Stimulated activated CD8-positive, alpha-beta memory T cell treated with anti-CD3 and anti-CD28 coated beads, Interleukin-15, amount 100 ng/mL, for 48 hours (primary cell): ENCODE measurements around the gene EVI5L.
"Not testable (repeated sequence)": the region's sequence is repeated elsewhere in the genome, so short reads cannot be mapped to it uniquely, and the experiment has no call there.

Experiments
- DNase-seq, 2 donors: peaks; one replicate each; pipeline ENCODE4 v3.0.0-alpha.2; 2020; ENCODE audit warnings: low read depth in 2 of 2

EVI5L gene

GRCh38 chr19:7871437-7872305 lies 41.7 kb downstream of the EVI5L start:
- DNase-seq: peak; percentile 65 to 81

GRCh38 chr19:7872306-7873204 lies 42.5 kb downstream of the EVI5L start:
- DNase-seq: no peak

DNA sequence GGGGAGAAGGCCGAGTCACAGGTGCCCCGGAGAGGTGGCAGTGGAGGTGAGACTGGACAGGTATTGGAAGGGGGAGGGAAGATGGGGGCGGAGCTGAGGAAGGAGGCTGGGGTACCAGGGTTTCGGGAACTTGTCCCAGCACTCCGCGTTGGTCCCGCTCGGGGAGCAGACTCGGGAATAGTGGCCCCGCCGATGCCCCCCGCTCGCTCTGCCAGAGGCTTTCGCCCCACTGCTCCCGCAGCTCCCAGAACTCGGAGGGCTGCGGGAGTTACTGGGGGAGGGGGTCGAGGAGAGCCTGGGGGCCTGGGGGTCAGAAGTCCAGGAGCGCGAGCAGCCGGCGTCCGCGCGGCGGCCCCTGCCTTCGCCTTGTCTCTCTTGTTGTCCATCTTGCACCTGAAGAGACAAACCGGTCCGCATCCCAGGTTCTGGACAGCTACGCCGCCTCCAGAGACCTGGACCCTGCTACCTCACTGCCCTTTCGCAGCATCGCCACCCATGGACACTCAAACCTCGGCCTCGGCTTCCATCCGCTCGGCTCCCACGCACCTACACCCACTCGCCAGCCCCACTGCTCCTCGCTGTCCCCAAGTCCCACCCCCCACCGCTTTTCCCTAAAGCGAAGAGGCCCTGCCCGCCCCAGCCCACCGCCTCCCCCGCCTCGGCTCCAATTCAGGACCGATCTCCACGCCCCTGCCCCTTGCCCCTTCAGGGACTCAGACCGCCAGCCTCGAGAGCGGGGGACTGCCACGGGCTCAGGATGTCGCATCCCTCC lies 43.5 kb downstream of the EVI5L start:
- DNase-seq: no peak

GRCh38 chr19:7874076-7874896 lies 44.3 kb downstream of the EVI5L start, which contains the start of gene PRR36:
TSS of gene PRR36 (minus strand) at chr19:7874390. CDS start at chr19:7873689, 701 bp downstream.
- no peak for DNase-seq

- no peak for DNase-seq
These were observed 44.9 kb downstream of the EVI5L start for GRCh38 chr19:7874897-7875273.

DNA sequence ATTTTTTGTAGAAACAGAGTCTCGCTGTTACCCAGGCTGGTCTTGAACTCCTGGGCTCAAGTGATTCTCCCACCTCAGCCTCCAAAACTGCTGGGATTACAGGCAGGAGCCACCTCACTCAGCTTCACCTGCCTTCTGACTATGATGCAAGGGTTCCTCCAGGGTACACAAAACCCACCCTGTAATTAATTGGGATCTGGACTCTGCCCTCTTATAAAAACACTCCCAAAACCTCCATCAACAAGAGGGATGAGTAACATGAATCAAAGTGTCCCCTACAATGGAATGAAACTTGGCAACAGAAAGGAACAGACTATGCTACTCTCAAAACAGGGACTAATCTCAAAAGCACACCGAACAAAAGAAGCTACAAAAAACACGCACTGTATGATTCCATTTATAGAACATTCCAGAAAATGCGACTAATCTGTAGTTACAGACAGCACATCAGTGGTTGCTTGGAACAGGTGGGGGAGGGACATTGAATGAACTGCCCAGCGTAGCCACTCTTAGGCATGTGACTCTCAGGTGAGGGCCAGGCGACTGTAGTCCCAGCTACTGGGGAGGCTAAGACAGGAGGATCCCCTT lies 47.3 kb downstream of the EVI5L start:
- DNase-seq: no peak

DNA sequence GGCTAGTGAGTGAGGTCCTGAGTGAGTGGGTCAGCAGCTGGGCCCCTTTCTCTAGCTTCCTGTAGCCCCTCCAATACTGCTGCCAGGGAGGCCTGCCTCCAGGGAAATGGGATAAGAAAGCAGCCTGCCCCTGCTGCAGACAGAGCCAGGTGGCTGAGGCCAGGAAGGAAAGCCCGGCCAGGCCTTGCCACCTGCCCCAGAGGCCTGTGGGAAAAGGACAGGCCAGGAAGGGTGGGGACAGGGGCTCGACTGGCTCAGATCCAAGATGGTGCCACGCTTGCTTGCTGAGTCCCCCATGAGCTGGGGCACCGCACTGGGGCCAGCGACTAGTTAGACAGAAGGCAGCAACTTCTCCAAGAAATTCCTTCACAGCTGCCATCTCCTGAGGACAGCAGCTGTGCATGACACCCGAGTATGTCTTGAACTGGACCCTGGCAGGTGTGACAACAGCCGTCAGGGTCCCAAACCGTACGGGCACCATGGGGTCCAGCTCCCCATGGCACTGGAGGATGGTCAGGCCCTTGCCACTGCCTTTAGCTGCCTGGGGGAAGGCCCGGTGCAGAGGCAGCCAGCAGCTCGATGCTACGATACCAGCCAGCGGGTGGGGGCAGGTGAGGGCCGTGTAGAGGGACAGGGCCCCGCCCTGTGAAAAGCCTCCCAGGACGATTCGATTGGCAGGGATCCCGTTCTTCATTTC lies 49.2 kb downstream of the EVI5L start:
- no peak for DNase-seq

- DNase-seq: no peak
These were observed 49.8 kb downstream of the EVI5L start for GRCh38 chr19:7879836-7880235.

DNA sequence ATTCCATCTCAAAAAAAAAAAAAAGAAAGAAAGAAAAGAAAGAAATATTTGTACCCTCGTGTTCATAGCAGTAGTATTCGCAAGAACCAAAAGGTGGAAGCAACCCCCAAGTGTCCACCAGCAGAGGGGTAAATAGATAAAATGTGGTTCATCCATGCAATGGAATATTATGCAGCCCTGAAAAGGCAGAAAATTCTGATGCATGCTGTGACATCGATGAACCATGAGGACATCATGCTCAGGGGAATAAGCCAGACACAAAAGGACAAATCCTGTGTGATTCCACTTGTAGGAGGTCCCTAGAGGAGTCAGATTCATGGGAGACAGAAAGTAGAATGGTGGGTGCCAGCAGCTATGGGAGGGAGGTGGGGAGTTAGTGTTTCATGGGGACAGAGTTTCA lies 51.9 kb downstream of the EVI5L start:
- DNase-seq: no peak

- DNase-seq: no peak
These were observed 53.1 kb downstream of the EVI5L start for GRCh38 chr19:7883105-7883504.

GRCh38 chr19:7883796-7884570 lies 54.0 kb downstream of the EVI5L start:
- no peak for DNase-seq

GRCh38 chr19:7885818-7886217 lies 55.8 kb downstream of the EVI5L start:
- no peak for DNase-seq

- DNase-seq: no peak
These were observed 57.6 kb downstream of the EVI5L start for GRCh38 chr19:7887408-7888144.

- DNase-seq: peak in 1 of 2 donors; percentile 42
These were observed 58.3 kb downstream of the EVI5L start, which contains the start of gene LRRC8E for GRCh38 chr19:7888145-7888825. TSS of gene LRRC8E (plus strand) at chr19:7888510. CDS start at chr19:7895604, 7,094 bp downstream.

- no peak for DNase-seq
These were observed 58.8 kb downstream of the EVI5L start for GRCh38 chr19:7888826-7889217.

- DNase-seq: not testable (repeated sequence)
These were observed 63.5 kb downstream of the EVI5L start for GRCh38 chr19:7893362-7894101.
